Measurements from ENCODE around the gene A3GALT2.

A3GALT2 gene

GRCh38 chr1:33271666-33272505 is 49.0 kb downstream of the A3GALT2 start:
- TF ChIP-seq, protein P1, sequence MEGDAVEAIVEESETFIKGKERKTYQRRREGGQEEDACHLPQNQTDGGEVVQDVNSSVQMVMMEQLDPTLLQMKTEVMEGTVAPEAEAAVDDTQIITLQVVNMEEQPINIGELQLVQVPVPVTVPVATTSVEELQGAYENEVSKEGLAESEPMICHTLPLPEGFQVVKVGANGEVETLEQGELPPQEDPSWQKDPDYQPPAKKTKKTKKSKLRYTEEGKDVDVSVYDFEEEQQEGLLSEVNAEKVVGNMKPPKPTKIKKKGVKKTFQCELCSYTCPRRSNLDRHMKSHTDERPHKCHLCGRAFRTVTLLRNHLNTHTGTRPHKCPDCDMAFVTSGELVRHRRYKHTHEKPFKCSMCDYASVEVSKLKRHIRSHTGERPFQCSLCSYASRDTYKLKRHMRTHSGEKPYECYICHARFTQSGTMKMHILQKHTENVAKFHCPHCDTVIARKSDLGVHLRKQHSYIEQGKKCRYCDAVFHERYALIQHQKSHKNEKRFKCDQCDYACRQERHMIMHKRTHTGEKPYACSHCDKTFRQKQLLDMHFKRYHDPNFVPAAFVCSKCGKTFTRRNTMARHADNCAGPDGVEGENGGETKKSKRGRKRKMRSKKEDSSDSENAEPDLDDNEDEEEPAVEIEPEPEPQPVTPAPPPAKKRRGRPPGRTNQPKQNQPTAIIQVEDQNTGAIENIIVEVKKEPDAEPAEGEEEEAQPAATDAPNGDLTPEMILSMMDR (IDR thresholded peaks at IDR 0.05; ENCODE audit: low read depth, low read length): no peak
- H3K4me3 ChIP-seq (replicated peaks in 1 of 2; ENCODE audit: low read depth in 2 of 2, low read length in 2 of 2): no peak overlapping the region
- DNase-seq (ENCODE audit: low read depth in 2 of 2): no peak

GRCh38 chr1:33270808-33271465 is 50.0 kb downstream of the A3GALT2 start:
- TF ChIP-seq, protein P1 (IDR thresholded peaks at IDR 0.05; ENCODE audit: low read depth, low read length): no peak
- no peak for DNase-seq (ENCODE audit: low read depth in 2 of 2)
- H3K4me3 ChIP-seq (replicated peaks in 1 of 2; ENCODE audit: low read depth in 2 of 2, low read length in 2 of 2): no peak overlapping the region

- no peak overlapping the region for H3K4me3 ChIP-seq (replicated peaks in 1 of 2; ENCODE audit: low read depth in 2 of 2, low read length in 2 of 2)
- TF ChIP-seq, protein P1 (IDR thresholded peaks at IDR 0.05; ENCODE audit: low read depth, low read length): no peak
- DNase-seq (ENCODE audit: low read depth in 2 of 2): no peak
Observed at GRCh38 chr1:33270379-33270778, 50.5 kb downstream of the A3GALT2 start.

- no peak for DNase-seq (ENCODE audit: low read depth in 2 of 2)
- TF ChIP-seq, protein P1 (IDR thresholded peaks at IDR 0.05; ENCODE audit: low read depth, low read length): no peak
- no peak overlapping the region for H3K4me3 ChIP-seq (replicated peaks in 1 of 2; ENCODE audit: low read depth in 2 of 2, low read length in 2 of 2)
Observed at GRCh38 chr1:33269621-33270020, 51.3 kb downstream of the A3GALT2 start.

GRCh38 chr1:33268927-33269610 is 51.8 kb downstream of the A3GALT2 start:
- TF ChIP-seq, protein P1 (IDR thresholded peaks at IDR 0.05; ENCODE audit: low read depth, low read length): no peak
- peak; percentile 9 to 14 for DNase-seq (ENCODE audit: low read depth in 2 of 2)
- no peak overlapping the region for H3K4me3 ChIP-seq (replicated peaks in 1 of 2; ENCODE audit: low read depth in 2 of 2, low read length in 2 of 2)

DNA sequence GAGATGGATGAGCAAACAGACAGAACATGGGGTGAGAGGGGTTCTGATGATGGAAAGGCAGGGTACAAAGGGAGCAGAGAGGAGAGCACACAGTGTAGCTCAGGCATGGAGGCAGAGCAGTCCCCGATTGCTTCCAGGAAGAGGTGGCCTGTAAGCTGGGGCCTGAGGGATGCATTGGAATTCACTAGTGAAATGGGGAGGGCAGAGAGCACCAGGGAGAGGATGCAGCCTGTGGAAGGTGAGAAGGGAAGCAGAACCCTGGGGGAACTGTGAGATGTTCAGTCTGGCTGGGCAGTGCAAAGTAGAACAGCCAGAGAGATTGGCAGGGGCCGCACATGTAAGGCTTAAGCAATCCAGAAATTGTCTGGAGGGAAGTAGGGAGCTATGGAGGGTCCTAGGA is 52.4 kb downstream of the A3GALT2 start:
- no peak for DNase-seq (ENCODE audit: low read depth in 2 of 2)
- TF ChIP-seq, protein P1 (IDR thresholded peaks at IDR 0.05; ENCODE audit: low read depth, low read length): no peak

More for the DNA sequence above, 52.4 kb downstream of the A3GALT2 start:
- H3K4me3 ChIP-seq (replicated peaks in 1 of 2; ENCODE audit: low read depth in 2 of 2, low read length in 2 of 2): no peak overlapping the region
